Prostate gland (tissue), 2 donors: ENCODE results near the gene ATXN1.
"Not testable (repeated sequence)": the region's sequence is repeated elsewhere in the genome, so short reads cannot be mapped to it uniquely, and the experiment has no call there.

Experiments
- CTCF ChIP-seq, 4 experiments: fragments of 200-600 bp in 2 of 4; fragments of 450-650 bp in 2 of 4; sonication (generic) in 2 of 4; IDR thresholded peaks; 1 replicate in 3 of 4; 2 replicates in 1 of 4; pipeline ENCODE4 v1.5.1; 2016 to 2019; ENCODE audit warnings: antibody characterized with exemption in 4 of 4, mild to moderate bottlenecking in 2 of 4, moderate library complexity in 2 of 4
- POLR2A ChIP-seq: fragments of 450-650 bp; IDR thresholded peaks from one replicate; pipeline ENCODE4 v1.6.1; 2016; ENCODE audit warnings: antibody characterized with exemption, mild to moderate bottlenecking
- POLR2AphosphoS5 ChIP-seq: sonication (generic); formaldehyde crosslinking; IDR thresholded peaks from one replicate; pipeline ENCODE4 v1.6.1; 2017; ENCODE audit warnings: antibody characterized with exemption

GRCh38 chr6:16269442-16270070 is 491.7 kb downstream of the ATXN1 start:
- not testable (repeated sequence) for TF ChIP-seq POLR2AphosphoS5; CTCF (IDR thresholded peaks at IDR 0.05); POLR2A
